ENCODE measurements around the gene GPC1. TPM values are rescaled to one million over a fixed set of nuclear protein-coding genes. Genes with fewer than 3 reads are reported as not detected.

The GPC1 gene
- total and polyA plus RNA-seq, 4 experiments from 2014 or later = 0.14 to 1.2 (median 0.88) TPM

DNA sequence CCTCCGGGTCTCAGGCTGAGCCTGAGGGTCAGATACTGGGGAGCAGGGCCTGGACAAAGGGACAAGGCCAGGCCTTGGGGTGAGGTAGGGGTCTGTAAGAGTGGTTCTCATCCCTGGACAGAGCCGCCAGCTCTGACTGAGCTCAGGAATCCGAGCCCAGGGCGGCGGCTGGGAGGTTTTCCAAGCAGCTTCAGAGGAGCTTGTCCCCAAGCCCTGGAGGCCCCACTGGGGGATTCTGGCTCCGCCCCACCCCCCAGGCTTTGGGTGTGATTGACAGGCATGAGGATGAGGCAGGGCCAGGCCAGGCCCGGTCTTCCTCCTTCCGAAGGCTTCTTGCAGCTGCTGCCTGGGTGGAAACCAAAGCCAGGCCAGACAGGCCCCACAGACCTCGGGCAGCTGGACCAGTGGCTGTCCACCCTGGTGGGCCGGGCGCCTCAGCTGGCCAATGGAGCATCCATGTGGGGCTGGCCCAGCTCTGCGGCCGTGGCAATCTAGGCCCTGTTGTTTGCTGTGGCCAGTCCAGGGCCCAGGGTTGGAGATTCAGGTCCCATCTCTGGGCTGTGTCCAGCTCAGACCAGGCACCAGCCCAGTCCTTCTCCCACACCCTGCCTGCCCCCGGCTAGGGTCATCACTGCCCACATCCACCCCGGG is 23.1 kb upstream of the GPC1 start:
- intact Hi-C loops (cut with micrococcal nuclease) = no loop called here
- Histone ChIP-seq H3K36me3 (ENCODE audit: insufficient read depth, low read length) (no peaks in the 10 kb centered on the region), H3K9me3 (ENCODE audit: control insufficient read depth in 1 of 2, low read length in 2 of 2) (no peaks in the 10 kb centered on the region), H3K4me3 (ENCODE audit: low read length in 2 of 2) (no peak overlapping the region), H3K4me1 (ENCODE audit: insufficient read depth, low read length) (no peaks in the 10 kb centered on the region), H3K27me3 (ENCODE audit: insufficient read depth, low read length) (no peaks in the 10 kb centered on the region), H3K27ac (ENCODE audit: low read depth, low read length) (no peak overlapping the region)
- no peaks in the 10 kb centered on the region for H3K4me1 Mint-ChIP-seq
- POLR2A ChIA-PET (ENCODE audit: partially characterized antibody) = no interaction called here
- CTCF ChIA-PET (ENCODE audit: partially characterized antibody) = no interaction called here
- H3K4me3 Mint-ChIP-seq = no peak overlapping the region
- H3K9me3 Mint-ChIP-seq = no peaks in the 10 kb centered on the region
- H3K36me3 Mint-ChIP-seq = no peaks in the 10 kb centered on the region
- no peak overlapping the region for H3K27ac Mint-ChIP-seq
- DNase-seq = no peak
- no peaks in the 10 kb centered on the region for H3K27me3 Mint-ChIP-seq

DNA sequence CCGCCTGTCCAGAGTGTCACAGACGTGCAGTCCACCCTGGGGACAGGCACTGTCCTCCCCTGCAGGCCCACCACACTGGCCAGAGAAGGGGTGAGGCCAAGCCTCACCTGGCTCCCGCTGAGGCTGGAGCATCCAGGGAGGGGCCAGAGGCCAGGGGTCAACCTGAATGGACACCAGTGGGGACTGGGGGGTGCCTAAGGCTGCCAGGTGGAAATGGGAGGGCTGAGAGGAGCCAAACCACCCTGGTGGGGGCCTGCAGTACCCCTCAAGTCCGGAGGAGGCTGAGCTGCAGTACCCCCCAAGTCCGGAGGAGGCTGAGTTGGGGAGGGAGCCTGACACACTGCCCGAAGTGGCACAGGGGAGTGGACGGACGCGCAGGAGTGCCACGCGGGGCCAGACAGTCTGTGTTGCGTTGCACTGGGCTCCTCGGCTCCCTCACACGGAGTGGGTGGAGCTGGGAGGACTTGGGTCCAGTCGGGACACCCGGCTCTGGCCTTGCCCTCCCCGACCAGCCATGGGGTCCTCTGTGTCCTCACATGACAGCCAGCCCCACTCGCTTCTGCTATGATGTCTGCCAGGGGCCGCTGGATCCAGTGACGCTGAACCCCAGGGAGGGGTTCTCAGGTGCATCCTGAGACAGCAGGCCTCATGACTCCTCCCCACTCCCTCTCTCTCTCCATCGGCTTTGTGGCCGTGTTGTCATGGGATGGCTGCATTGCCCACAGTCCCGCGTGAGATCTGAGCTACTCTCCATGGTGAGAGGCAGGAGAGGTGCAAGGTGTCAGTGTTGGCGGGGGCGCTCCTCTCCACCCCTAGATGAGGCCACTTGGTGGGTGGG is 22.3 kb upstream of the GPC1 start:
- no peaks in the 10 kb centered on the region for H3K9me3 ChIP-seq (ENCODE audit: control insufficient read depth in 1 of 2, low read length in 2 of 2)
- no peak overlapping the region for H3K27ac ChIP-seq (ENCODE audit: low read depth, low read length)
- H3K4me1 ChIP-seq (ENCODE audit: insufficient read depth, low read length) = no peaks in the 10 kb centered on the region
- Mint-ChIP-seq H3K27me3 (no peaks in the 10 kb centered on the region), H3K36me3 (no peaks in the 10 kb centered on the region), H3K27ac (peak overlapping the region in 1 of 7 donors; percentile 69), H3K9me3 (peaks cover 0 to 4% (median 0%) of the 10 kb centered on the region in 8 donors), H3K4me3 (no peak overlapping the region), H3K4me1 (no peaks in the 10 kb centered on the region)
- no peaks in the 10 kb centered on the region for H3K27me3 ChIP-seq (ENCODE audit: insufficient read depth, low read length)
- CTCF ChIA-PET (ENCODE audit: partially characterized antibody) = no interaction called here
- H3K4me3 ChIP-seq (ENCODE audit: low read length in 2 of 2) = no peak overlapping the region
- no peaks in the 10 kb centered on the region for H3K36me3 ChIP-seq (ENCODE audit: insufficient read depth, low read length)
- intact Hi-C loops (cut with micrococcal nuclease) = no loop called here
- POLR2A ChIA-PET (ENCODE audit: partially characterized antibody) = no interaction called here
- DNase-seq = no peak

DNA sequence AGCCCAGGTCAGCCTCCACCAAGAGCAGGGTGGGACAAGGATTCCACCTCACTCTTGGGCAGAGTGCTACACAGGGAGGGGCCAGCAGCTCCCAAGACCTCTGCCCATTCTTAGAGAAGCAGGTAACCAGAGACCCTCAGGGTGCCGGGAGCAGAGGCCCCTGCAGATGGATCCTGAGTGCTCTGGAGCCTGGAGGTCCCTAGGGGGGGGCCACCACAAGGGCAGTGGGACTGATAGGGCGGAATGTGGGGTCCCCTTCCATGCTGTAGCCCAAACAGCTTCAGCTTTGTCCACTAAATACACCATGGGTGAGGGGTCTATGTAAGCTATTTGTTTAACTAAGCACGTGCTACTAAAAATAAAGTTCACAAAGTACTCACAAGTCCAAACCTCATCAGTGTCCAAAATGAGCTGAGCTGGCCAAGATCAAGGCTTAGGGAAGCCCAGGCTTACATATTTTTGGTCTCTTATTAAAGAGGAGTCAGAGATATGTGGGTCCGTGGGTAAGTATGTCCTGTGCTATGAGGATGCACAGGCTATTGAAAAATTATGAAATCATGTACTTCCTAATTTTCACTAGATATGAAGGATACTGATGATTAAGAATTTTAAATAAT is 21.5 kb upstream of the GPC1 start:
- Histone ChIP-seq H3K9me3 (ENCODE audit: control insufficient read depth in 1 of 2, low read length in 2 of 2) (no peaks in the 10 kb centered on the region), H3K27me3 (ENCODE audit: insufficient read depth, low read length) (no peaks in the 10 kb centered on the region), H3K4me3 (ENCODE audit: low read length in 2 of 2) (no peak overlapping the region), H3K36me3 (ENCODE audit: insufficient read depth, low read length) (no peaks in the 10 kb centered on the region), H3K4me1 (ENCODE audit: insufficient read depth, low read length) (no peaks in the 10 kb centered on the region), H3K27ac (ENCODE audit: low read depth, low read length) (no peak overlapping the region)
- Mint-ChIP-seq H3K4me1 (no peaks in the 10 kb centered on the region), H3K36me3 (no peaks in the 10 kb centered on the region), H3K27me3 (no peaks in the 10 kb centered on the region), H3K27ac (no peak overlapping the region), H3K4me3 (no peak overlapping the region), H3K9me3 (peaks cover 0 to 8% (median 6%) of the 10 kb centered on the region in 8 donors)
- CTCF ChIA-PET (ENCODE audit: partially characterized antibody) = no interaction called here
- POLR2A ChIA-PET (ENCODE audit: partially characterized antibody) = no interaction called here
- intact Hi-C loops (cut with micrococcal nuclease) = no loop called here
- no peak for DNase-seq

DNA sequence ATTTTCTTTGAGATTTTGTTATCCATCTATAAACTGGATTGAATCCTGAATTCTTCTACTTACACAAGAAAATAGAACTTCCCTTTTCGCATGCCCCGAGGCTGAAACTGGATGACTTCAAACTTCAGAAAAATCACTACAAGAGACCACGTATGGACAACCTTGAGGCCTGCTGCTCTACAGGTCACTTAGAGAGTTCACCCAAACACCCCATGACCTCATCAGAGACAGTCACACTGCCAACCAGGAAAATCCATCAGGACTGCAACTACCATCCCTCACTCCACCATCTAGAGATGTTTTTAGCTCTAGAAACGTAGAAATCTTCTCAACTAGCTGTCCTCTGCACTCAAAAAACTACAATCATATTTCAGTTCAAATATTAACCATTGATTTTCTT is 18.6 kb upstream of the GPC1 start:
- intact Hi-C loops (cut with micrococcal nuclease) = no loop called here
- H3K36me3 Mint-ChIP-seq = no peaks in the 10 kb centered on the region
- POLR2A ChIA-PET (ENCODE audit: partially characterized antibody) = no interaction called here

DNA sequence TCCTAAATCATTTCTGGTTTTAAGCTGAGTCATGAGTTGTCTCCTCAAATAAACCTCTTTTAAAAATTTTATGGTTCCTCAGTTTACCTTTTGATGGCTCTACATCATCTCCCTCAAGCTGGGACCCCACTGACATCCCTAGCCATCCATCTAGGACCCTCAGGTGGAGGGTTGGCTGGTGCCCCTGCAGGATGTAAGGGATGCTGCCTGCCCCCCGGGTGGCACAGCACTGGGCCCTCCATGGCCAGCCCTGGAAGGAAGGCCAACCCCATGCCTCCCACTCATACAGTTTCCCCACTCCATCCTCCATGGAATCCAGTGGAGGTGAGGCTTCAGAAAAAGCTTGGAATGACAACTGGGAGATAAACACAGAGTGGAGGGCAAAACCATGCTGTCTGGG is 17.2 kb upstream of the GPC1 start:
- Mint-ChIP-seq H3K9me3 (peaks cover 0 to 37% (median 22%) of the 10 kb centered on the region in 8 donors), H3K27me3 (peaks cover 1 to 3% of the 10 kb centered on the region in 2 donors), H3K4me1 (no peaks in the 10 kb centered on the region), H3K27ac (no peak overlapping the region), H3K4me3 (no peak overlapping the region), H3K36me3 (peaks cover 0 to 3% of the 10 kb centered on the region in 2 donors)
- Histone ChIP-seq H3K9me3 (ENCODE audit: control insufficient read depth in 1 of 2, low read length in 2 of 2) (peaks cover 0 to 7% of the 10 kb centered on the region in 2 donors), H3K4me3 (ENCODE audit: low read length in 2 of 2) (no peak overlapping the region), H3K27ac (ENCODE audit: low read depth, low read length) (no peak overlapping the region), H3K4me1 (ENCODE audit: insufficient read depth, low read length) (no peaks in the 10 kb centered on the region), H3K27me3 (ENCODE audit: insufficient read depth, low read length) (no peaks in the 10 kb centered on the region), H3K36me3 (ENCODE audit: insufficient read depth, low read length) (no peaks in the 10 kb centered on the region)
- intact Hi-C loops (cut with micrococcal nuclease) = no loop called here
- DNase-seq = no peak
- POLR2A ChIA-PET (ENCODE audit: partially characterized antibody) = no interaction called here
- CTCF ChIA-PET (ENCODE audit: partially characterized antibody) = no interaction called here

More for the DNA sequence above, 18.6 kb upstream of the GPC1 start:
- no peak for DNase-seq
- Mint-ChIP-seq H3K27me3 (no peaks in the 10 kb centered on the region), H3K9me3 (peaks cover 0 to 27% (median 16%) of the 10 kb centered on the region in 8 donors), H3K4me3 (no peak overlapping the region), H3K27ac (no peak overlapping the region), H3K4me1 (no peaks in the 10 kb centered on the region)
- H3K9me3 ChIP-seq (ENCODE audit: control insufficient read depth in 1 of 2, low read length in 2 of 2) = peaks cover 0 to 6% of the 10 kb centered on the region in 2 donors
- CTCF ChIA-PET (ENCODE audit: partially characterized antibody) = no interaction called here
- no peaks in the 10 kb centered on the region for H3K4me1 ChIP-seq (ENCODE audit: insufficient read depth, low read length)
- no peaks in the 10 kb centered on the region for H3K36me3 ChIP-seq (ENCODE audit: insufficient read depth, low read length)
- no peaks in the 10 kb centered on the region for H3K27me3 ChIP-seq (ENCODE audit: insufficient read depth, low read length)
- H3K4me3 ChIP-seq (ENCODE audit: low read length in 2 of 2) = no peak overlapping the region
- H3K27ac ChIP-seq (ENCODE audit: low read depth, low read length) = no peak overlapping the region

DNA sequence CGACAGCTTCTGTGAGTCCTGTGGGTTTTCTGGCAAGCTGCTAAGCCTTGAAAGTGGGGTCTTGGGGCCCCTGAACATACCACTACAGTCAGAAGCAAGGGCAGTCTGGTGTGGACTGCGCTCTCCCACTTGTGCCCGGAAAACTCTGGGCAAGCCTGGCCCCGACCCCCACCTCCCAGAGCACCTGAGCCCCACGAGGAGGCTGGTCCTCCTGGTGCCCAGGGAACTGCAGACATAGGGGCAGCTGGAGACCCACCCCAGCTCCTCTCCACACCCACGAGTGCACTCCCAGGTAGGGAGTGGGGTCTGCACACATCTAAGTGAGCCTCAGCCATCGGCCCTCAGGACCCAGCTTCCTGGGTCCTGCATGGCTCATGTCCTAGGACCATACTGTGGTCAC is 16.2 kb upstream of the GPC1 start:
- intact Hi-C loops (cut with micrococcal nuclease) = no loop called here
- no peak overlapping the region for H3K27ac ChIP-seq (ENCODE audit: low read depth, low read length)
- H3K27me3 ChIP-seq (ENCODE audit: insufficient read depth, low read length) = no peaks in the 10 kb centered on the region
- CTCF ChIA-PET (ENCODE audit: partially characterized antibody) = no interaction called here
- H3K4me1 Mint-ChIP-seq = no peaks in the 10 kb centered on the region
- H3K27ac Mint-ChIP-seq = no peak overlapping the region
- DNase-seq = no peak
- POLR2A ChIA-PET (ENCODE audit: partially characterized antibody) = no interaction called here
- peaks cover 0 to 3% of the 10 kb centered on the region in 2 donors for H3K36me3 Mint-ChIP-seq
- peaks cover 0 to 7% of the 10 kb centered on the region in 2 donors for H3K9me3 ChIP-seq (ENCODE audit: control insufficient read depth in 1 of 2, low read length in 2 of 2)
- no peaks in the 10 kb centered on the region for H3K36me3 ChIP-seq (ENCODE audit: insufficient read depth, low read length)
- no peaks in the 10 kb centered on the region for H3K4me1 ChIP-seq (ENCODE audit: insufficient read depth, low read length)
- no peak overlapping the region for H3K4me3 ChIP-seq (ENCODE audit: low read length in 2 of 2)
- H3K27me3 Mint-ChIP-seq = peaks cover 3% of the 10 kb centered on the region in 2 donors
- no peak overlapping the region for H3K4me3 Mint-ChIP-seq
- H3K9me3 Mint-ChIP-seq = peaks cover 0 to 37% (median 22%) of the 10 kb centered on the region in 8 donors

DNA sequence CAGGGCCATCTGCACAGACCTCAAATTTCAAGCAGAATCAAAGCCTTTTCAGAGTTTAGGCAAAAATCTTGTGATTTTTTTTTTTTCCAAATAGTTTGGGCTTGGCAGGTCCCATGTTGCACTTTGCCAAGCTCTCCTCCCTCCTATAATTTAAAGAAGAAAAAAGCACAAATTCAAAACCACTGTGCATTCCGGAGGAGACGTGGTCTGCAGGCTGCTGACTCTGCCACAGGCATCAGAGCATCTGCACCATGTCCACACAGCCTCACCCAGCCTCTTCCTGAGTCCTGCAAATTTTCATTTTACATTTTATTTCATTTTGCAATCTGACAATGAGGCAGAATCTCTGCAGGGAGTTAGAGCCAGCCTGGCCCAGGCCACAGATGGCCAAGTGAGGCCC is 15.7 kb upstream of the GPC1 start:
- H3K27ac Mint-ChIP-seq = no peak overlapping the region
- H3K36me3 ChIP-seq (ENCODE audit: insufficient read depth, low read length) = no peaks in the 10 kb centered on the region
- H3K4me3 ChIP-seq (ENCODE audit: low read length in 2 of 2) = no peak overlapping the region
- no peak overlapping the region for H3K4me3 Mint-ChIP-seq
- H3K4me1 Mint-ChIP-seq = no peaks in the 10 kb centered on the region
- H3K27me3 Mint-ChIP-seq = peaks cover 3% of the 10 kb centered on the region in 2 donors
- peaks cover 0 to 37% (median 22%) of the 10 kb centered on the region in 8 donors for H3K9me3 Mint-ChIP-seq
- no peaks in the 10 kb centered on the region for H3K27me3 ChIP-seq (ENCODE audit: insufficient read depth, low read length)
- CTCF ChIA-PET (ENCODE audit: partially characterized antibody) = no interaction called here
- POLR2A ChIA-PET (ENCODE audit: partially characterized antibody) = no interaction called here
- H3K4me1 ChIP-seq (ENCODE audit: insufficient read depth, low read length) = no peaks in the 10 kb centered on the region
- H3K27ac ChIP-seq (ENCODE audit: low read depth, low read length) = no peak overlapping the region
- no peak for DNase-seq
- intact Hi-C loops (cut with micrococcal nuclease) = no loop called here
- H3K36me3 Mint-ChIP-seq = peaks cover 0 to 3% of the 10 kb centered on the region in 2 donors
- peaks cover 0 to 7% of the 10 kb centered on the region in 2 donors for H3K9me3 ChIP-seq (ENCODE audit: control insufficient read depth in 1 of 2, low read length in 2 of 2)
